Stimulated activated CD8-positive, alpha-beta memory T cell treated with anti-CD3 and anti-CD28 coated beads, Interleukin-15, amount 100 ng/mL, for 1 hour (primary cell): ENCODE data around the gene MGARP.

ENCODE experiments used
- DNase-seq: peaks from one replicate; pipeline ENCODE4 v3.0.0-alpha.2; 2020; ENCODE audit warnings: low read depth

MGARP gene

GRCh38 chr4:139243448-139244365, 36.3 kb downstream of the MGARP start:
- no peak for DNase-seq

DNA sequence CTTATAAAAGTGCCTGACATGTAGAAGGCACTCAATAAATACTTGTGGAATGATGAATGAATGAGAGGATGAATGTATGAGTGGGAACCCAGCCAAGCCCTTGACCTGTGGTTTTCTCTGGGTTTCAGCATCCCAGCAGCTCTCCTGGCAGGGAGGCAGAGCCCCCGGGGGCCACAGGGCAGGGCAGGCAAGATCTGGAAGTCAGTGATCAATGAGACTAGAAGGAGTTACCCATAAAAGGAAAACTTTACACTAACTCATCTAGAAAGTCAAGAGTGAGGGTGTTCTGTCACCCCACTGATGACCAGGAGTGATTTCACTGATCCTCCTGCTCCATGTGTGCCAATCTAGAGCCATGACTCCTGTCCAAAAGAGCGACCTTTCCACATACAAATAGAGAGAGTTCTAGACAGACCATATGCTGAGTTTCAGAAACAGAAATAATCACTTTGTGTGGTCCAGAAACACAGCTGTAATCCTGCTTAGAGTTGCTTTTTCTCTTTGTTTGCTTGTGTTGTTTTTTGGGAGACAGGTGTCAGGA, 37.4 kb downstream of the MGARP start:
- DNase-seq, result no peak

DNA sequence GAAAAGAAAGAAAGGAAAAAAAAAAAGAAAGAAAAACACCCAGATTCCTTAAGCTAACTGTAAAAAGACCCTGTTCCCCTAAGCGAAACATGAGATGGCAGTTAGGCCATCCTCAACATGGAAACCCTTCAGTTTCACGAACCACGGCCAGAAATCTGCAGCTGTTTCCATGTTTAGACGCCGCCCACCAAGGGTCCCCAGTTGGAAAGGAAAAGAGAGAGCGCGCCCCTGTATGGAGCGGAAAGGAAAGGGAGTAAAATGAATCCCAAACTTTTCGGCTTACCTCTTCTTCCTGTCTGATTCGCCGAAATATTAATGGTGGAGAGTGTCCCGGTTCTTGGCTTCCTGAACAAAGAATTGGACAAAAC, 38.3 kb downstream of the MGARP start:
- no peak for DNase-seq

- no peak for DNase-seq
These were observed 38.8 kb downstream of the MGARP start for GRCh38 chr4:139241086-139241783.

- DNase-seq, result no peak
These were observed 40.8 kb downstream of the MGARP start for GRCh38 chr4:139239127-139239772.

DNA sequence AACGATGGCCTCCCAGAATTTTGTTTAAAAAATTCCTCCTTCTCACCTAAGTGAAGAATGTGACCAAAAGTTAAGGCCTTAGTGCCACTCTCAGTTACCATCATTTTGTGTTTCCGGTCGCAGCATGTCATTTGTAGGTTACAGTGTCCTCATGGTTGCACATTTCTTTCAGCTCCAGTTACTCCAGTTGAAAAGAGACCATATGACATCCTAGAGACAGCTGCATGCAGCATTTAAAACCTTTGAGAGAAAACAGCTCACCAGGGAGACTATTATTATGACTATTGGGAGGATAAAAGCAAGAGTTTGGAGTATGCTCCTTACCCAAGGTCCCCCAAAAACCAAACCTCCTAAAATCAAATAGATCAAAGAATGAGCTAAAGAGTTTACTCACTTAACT, 45.8 kb downstream of the MGARP start:
- DNase-seq, result no peak

- no peak for DNase-seq
These were observed 50.4 kb downstream of the MGARP start for GRCh38 chr4:139229534-139230039.

DNA sequence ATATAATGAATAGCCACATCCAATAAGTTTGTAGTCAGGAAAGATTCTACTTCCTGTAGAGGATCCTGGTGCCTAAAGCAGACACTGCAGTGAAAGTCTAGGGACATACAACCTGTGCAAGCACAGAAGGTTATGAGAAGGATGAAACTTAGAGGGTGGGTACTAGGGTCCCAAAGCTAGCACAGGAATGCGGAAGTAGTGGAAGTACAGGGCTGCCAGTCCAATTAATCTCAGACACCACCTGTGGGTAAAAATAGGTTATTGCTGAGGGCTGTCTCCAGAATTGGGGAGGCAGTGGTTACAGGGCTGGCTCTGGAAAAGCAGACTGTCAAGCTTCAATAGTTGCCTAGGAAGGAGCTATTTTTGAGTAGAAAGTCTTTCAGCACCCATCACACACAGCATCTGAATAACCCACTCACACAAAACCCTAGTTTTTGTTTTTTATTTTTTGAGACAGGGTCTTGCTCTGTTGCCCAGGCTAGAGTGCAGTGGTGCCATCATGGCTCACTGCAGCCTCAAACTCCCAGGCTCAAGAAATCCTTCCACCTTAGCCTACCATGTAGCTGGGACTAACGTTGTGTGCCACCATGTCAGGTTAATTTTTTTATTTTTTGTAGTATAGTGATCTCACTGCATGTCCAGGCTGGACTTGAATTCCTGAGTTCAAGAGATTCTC, 52.2 kb downstream of the MGARP start:
- DNase-seq, result no peak

GRCh38 chr4:139223682-139224317, 56.2 kb downstream of the MGARP start:
- no peak for DNase-seq

DNA sequence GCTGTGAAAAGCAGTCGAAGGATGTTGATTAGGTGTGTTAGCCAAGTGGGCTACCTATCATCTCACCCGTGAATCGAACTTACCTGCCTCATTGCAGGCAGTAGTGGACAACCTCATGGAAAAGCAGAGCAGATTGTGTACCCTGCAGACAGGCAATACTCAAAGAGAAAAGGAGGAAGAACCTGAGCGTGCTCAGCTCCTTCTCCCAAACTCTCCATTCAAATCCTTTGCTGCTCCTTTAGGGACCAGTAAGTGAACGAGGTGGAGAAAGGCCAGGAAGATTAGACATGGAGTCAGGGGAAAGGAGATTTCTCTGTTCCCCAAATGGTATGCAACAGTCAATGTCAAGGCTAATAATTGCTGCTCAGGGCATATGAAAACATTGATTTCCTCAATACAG, 57.8 kb downstream of the MGARP start:
- no peak for DNase-seq

- DNase-seq, result no peak
These were observed 58.3 kb downstream of the MGARP start for GRCh38 chr4:139221687-139222086.

DNA sequence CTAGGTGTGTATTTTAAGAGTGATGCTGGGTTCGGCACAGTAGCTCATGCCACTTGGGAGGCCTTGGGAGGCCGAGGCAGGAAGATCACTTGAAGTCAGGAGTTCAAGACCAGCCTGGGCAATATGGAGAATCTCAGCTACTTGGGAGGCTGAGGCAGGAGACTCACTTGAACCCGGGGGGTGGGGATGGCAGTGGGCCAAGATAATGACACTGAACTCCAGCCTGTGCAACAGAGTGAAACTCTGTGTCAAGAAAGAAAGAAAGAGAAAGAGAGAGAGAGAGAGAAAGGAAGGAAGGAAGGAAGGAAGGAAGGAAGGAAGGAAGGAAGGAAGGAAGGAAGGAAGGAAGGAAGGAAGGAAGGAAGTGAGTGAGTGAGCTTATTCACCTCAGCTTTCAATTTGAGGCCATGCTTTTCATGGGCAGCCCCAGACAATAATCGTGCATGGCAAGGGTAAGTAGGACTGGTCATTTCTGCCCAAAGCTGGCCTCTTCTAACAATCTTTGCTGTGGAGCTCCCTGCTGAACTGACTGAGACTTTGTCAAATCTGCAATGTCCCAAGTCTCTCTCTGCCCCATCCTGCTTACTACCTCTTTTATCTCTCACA, 60.5 kb downstream of the MGARP start:
- no peak for DNase-seq
